Fibroblast of peridontal ligament (primary cell): Measurements from ENCODE around the gene FUNDC2.

ENCODE experiments used
- DNase-seq: peaks from one replicate; pipeline ENCODE4 v3.0.0-alpha.2; 2010; ENCODE audit errors: extremely low read depth

Gene FUNDC2

DNA sequence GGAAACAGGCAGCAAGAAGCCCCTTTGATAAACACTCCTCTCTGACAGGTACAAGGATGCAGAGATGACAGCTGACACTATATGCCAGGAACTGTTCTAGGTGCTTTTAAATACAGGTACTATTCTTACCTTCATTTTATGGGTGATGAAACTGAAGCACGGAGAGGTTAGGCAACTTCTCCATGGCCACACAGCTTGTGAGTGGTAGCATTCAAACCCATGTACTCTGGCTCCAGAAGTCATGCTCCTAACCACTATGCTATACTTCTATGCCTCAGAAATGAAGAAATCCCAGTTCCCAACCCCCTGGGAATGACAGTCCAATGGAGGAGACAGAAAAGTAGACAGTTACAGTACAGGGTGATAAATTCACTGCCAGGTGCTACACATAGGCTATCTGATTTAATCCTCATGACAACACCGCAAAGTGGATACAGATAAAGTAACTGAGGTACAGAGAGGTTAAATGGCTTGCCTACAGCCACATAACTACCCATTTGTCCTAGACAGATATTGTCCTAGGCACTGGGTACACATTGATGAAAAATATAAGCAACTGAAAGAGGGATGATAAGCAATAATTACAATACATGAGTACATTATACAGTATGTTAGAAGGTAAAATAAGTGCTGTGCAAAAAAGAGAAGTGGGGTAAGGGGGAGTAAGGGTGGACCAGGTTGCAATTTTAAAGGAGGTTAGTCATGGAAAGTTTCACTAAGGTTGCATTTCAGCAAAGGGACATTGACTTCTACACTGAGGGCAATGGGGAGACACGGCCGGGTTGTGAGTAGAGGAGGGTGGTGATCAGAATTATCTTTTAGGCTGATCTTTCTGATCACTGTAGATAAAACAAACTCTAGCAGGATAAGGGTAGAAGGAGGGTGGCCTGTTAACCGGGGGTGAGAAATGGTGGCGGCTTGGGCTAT lies 2.5 kb upstream of the FUNDC2 start:
- no peak for DNase-seq

- no peak for DNase-seq
Observed at GRCh38 chrX:155026420-155026726, 271 bp upstream of the FUNDC2 start.

GRCh38 chrX:155027509-155028066 lies 944 bp downstream of the FUNDC2 start:
- peak; percentile 88 for DNase-seq

DNA sequence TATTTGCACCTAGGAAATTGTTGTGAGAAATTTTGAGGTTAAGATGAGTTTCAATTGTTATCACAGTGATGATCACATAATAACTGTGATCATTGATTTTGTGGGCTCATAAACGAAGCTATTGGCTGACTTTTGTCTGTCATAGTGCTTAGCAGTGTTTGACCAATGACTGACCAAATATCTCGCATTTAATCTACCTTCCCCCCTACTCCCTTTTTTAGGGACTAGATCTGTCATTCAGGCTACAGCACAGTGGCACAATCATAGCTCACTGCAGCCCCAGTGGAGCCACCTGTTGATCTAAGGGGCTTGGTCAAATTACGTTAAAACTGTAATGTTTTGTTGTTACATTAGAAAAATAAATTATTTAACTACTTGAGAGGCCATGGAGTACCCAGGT lies 1.5 kb downstream of the FUNDC2 start:
- no peak for DNase-seq

DNA sequence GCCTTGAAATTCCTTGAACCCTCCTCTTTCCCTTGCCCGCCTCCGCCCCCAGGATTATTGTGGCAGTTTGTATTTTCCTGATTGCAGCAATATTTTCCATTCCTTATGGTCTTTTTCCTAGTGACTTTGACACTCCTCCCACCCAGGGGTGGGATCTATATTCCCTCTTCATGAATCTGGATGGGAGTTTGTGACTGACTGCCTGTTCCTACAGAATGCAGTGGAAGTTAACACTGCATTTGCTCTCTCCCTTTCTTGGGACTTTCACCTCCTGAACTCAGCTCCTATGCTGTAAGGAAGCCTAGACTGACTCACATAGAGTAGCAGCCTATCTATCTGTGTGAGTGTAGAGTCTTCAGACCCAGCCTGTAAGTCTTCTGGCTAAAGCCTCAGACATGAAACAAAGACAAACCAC lies 2.2 kb downstream of the FUNDC2 start:
- peak; percentile 47 for DNase-seq

- DNase-seq: peak; percentile 18
Observed at GRCh38 chrX:155031657-155032056, 5.0 kb downstream of the FUNDC2 start.

GRCh38 chrX:155035688-155036087 lies 9.0 kb downstream of the FUNDC2 start:
- no peak for DNase-seq

- no peak for DNase-seq
Observed at GRCh38 chrX:155046129-155046810, 19.6 kb downstream of the FUNDC2 start.

GRCh38 chrX:155046811-155047528 lies 20.3 kb downstream of the FUNDC2 start:
- DNase-seq: no peak

DNA sequence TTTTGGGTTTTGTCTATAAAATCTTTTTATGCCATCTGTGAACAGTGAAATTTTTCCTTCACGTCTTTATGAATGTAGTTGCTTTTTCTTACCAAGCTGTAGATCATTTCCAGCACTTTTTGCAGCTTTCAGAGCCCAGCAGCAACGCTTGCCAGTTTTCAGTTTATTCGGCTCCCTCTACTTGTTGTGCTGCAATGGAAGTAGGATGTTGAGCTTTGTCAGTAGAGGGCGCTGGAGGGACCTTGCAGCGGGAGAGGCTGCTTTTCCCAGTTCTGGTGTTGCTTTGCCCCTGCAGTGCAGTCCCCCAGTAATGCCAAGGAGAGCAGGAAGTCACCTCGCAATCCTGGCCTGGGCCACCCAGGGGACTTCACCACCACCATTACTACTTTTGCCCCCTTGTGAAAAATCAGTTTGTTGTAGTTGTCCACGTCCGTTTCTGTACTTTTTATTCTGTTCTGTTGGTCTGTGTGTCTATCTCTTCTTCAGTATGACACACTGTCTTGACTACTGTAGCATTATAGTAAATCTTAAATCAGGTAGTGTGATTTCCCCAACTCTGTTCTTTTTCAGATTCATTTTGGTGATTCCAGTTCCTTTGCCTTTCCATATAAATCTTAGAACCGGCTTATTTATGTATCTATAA lies 22.5 kb downstream of the FUNDC2 start:
- peak; percentile 60 for DNase-seq

DNA sequence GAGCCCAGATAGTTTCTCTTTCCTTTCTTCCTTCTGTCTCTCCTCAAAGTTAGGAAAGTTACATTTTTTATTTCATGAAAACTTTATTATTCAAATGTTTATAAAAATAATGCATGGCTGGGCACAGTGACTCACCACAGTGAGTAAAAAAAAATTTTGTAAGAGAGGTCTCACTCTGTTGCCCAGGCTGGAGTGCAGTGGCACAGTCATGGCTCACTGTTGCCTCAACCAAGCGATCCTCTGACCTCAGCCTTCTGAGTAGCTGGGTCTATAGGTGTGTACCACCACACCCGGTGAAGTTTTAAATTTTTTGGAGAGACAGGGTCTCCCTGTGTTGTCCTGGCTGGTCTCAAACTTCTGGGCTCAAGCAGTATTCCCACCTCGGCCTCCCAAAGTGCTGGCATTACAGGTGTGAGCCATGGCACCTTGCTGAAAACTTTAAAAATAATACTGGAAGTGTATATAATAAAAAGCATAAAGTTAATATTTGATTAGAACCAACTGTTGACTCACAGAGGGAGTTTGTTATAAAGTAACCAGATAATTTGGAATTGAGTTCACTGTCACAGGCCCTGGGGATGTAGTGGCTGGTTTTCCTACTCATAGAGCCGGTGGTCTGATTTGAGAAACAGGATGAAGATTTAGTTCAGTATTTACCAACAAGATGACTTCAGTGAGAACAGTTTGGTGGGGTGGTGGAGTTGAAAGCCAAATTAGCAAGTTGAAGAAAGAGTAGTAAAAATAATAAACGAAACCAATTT lies 26.3 kb downstream of the FUNDC2 start:
- no peak for DNase-seq

- no peak for DNase-seq
Observed at GRCh38 chrX:155053656-155054055, 27.0 kb downstream of the FUNDC2 start.

DNA sequence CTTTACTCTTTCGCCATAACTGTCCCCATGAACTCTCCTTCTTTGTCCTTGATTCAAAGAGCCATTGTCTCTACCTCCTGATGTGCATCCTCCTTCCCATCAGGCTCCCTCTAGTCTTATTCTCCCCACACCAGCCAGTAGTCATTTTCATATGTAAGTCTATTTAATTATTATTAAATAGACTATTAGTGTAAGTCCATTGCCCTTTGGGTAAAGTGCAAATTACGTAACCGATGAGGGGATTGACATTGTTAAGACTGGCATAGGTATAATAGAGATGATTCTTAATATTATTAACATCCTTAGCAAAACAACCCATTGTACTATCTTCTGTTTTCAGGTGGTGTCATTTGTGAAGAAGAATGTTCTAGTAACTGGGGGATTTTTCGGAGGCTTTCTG lies 27.6 kb downstream of the FUNDC2 start:
- DNase-seq: no peak

DNA sequence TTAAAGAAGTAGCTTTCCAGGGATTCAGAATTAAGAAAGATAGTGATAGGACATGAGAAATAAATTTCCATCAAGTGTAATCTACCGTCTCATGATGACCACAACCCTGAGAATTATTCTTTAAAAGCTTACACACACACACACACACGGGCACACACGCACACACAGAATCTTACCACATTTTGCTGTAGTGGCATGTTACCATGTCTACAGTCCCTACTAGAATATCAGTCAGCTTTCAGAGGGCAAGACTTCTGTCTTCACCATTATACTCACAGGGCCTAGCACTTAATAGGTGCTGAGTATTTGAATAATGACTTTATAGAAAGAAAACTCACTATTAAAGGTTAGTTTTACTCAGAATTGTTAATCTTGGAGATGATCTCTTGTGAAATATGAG lies 28.9 kb downstream of the FUNDC2 start:
- DNase-seq: no peak

DNA sequence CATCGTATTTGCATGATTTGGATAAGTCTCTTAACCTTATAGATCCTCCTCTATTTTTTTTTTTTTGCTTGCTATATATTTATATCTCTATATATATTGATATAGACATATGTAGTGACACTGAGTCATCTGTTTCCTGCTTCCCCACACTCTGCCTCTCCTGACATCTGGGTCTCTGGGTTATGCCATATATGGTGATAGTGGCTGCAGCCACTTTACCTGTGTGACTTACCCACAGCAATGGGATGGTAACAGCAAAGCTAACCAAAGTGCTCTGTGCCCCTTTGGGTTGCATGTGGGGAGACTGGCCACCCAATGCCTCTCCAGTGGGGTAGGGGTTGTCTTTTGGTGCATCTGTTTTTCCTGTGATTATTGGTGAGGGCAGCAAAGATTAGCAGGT lies 29.8 kb downstream of the FUNDC2 start:
- no peak for DNase-seq

GRCh38 chrX:155056877-155057792 lies 30.5 kb downstream of the FUNDC2 start:
- DNase-seq: peak; percentile 82

DNA sequence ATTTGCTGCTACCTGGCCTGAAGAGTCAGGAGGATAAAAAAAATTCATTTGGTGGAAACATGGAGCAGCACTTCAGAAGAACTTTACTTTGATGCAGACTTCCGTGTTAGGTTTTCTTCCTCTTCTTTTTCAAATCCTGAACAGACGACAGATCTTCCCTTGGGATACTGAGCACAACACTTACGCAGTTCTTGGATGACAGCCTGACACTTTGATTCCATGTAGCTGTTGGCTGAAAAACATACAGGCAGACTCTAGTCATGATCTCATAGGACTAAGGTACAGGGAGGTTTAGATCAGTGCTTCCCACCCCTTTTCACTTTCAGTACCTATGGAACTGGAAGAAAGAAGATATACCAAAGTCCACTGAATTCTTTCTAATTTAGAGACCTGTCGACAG lies 35.1 kb downstream of the FUNDC2 start:
- no peak for DNase-seq

- DNase-seq: no peak
Observed at GRCh38 chrX:155065035-155065734, 38.5 kb downstream of the FUNDC2 start.

GRCh38 chrX:155068165-155068564 lies 41.5 kb downstream of the FUNDC2 start:
- DNase-seq: peak; percentile 57
